ENCODE data around the gene AKAP6.

Gene AKAP6

GRCh38 chr14:32629236-32629635 lies 300.1 kb downstream of the AKAP6 start:
- Histone ChIP-seq H2AFZ (ENCODE audit: low read length) (no peak overlapping the region), H3K9me2 (ENCODE audit: low read depth, low read length) (no peaks in the 10 kb centered on the region)
- TF ChIP-seq CTCF (IDR thresholded peaks at IDR 0.05; ENCODE audit: low read length) (no peak), EZH2 (IDR thresholded peaks at IDR 0.05; ENCODE audit: borderline replicate concordance, low read length) (no peak)

GRCh38 chr14:32630701-32631100 lies 301.6 kb downstream of the AKAP6 start:
- H3K9ac ChIP-seq (ENCODE audit: low read length), result no peak overlapping the region
- no peaks in the 10 kb centered on the region for H3F3A ChIP-seq (ENCODE audit: insufficient read depth, low read length)
- no peaks in the 10 kb centered on the region for H3K79me2 ChIP-seq (ENCODE audit: insufficient read depth, low read length)
- no peak for TF ChIP-seq CTCF (IDR thresholded peaks at IDR 0.05; ENCODE audit: low read length)
- no peak for TF ChIP-seq EZH2 (IDR thresholded peaks at IDR 0.05; ENCODE audit: borderline replicate concordance, low read length)
- H3K36me3 ChIP-seq (ENCODE audit: insufficient read depth, low read length), result no peaks in the 10 kb centered on the region
- H3K4me1 ChIP-seq (ENCODE audit: insufficient read depth, low read length, severe bottlenecking), result no peaks in the 10 kb centered on the region
- no peak overlapping the region for H3K4me2 ChIP-seq (ENCODE audit: low read length)
- no peak overlapping the region for H3K27ac ChIP-seq (ENCODE audit: low read depth, low read length, poor library complexity, severe bottlenecking)
- no peak overlapping the region for H3K4me3 ChIP-seq (ENCODE audit: low read depth, low read length, poor library complexity, severe bottlenecking)
- no peaks in the 10 kb centered on the region for H3K9me3 ChIP-seq (ENCODE audit: low read length)
- no peaks in the 10 kb centered on the region for H4K20me1 ChIP-seq (ENCODE audit: insufficient read depth, low read length)
- no peaks in the 10 kb centered on the region for H3K9me2 ChIP-seq (ENCODE audit: low read depth, low read length)
- H2AFZ ChIP-seq (ENCODE audit: low read length), result no peak overlapping the region
- no peaks in the 10 kb centered on the region for H3K27me3 ChIP-seq (ENCODE audit: insufficient read depth, low read length)

More at GRCh38 chr14:32629236-32629635, 300.1 kb downstream of the AKAP6 start:
- no peaks in the 10 kb centered on the region for H3K4me1 ChIP-seq (ENCODE audit: insufficient read depth, low read length, severe bottlenecking)
- H3K9me3 ChIP-seq (ENCODE audit: low read length), result no peaks in the 10 kb centered on the region
- no peak overlapping the region for H3K4me2 ChIP-seq (ENCODE audit: low read length)
- no peak overlapping the region for H3K4me3 ChIP-seq (ENCODE audit: low read depth, low read length, poor library complexity, severe bottlenecking)
- no peak overlapping the region for H3K9ac ChIP-seq (ENCODE audit: low read length)
- H3K27ac ChIP-seq (ENCODE audit: low read depth, low read length, poor library complexity, severe bottlenecking), result no peak overlapping the region
- H4K20me1 ChIP-seq (ENCODE audit: insufficient read depth, low read length), result no peaks in the 10 kb centered on the region
- no peaks in the 10 kb centered on the region for H3K27me3 ChIP-seq (ENCODE audit: insufficient read depth, low read length)
- no peaks in the 10 kb centered on the region for H3K36me3 ChIP-seq (ENCODE audit: insufficient read depth, low read length)
- no peaks in the 10 kb centered on the region for H3K79me2 ChIP-seq (ENCODE audit: insufficient read depth, low read length)
- H3F3A ChIP-seq (ENCODE audit: insufficient read depth, low read length), result no peaks in the 10 kb centered on the region

- H3K27ac ChIP-seq (ENCODE audit: low read depth, low read length, poor library complexity, severe bottlenecking), result no peak overlapping the region
- H3K9me3 ChIP-seq (ENCODE audit: low read length), result no peaks in the 10 kb centered on the region
- no peak overlapping the region for H2AFZ ChIP-seq (ENCODE audit: low read length)
- H3K4me3 ChIP-seq (ENCODE audit: low read depth, low read length, poor library complexity, severe bottlenecking), result no peak overlapping the region
- no peaks in the 10 kb centered on the region for H4K20me1 ChIP-seq (ENCODE audit: insufficient read depth, low read length)
- no peak for TF ChIP-seq CTCF (IDR thresholded peaks at IDR 0.05; ENCODE audit: low read length)
- TF ChIP-seq EZH2 (IDR thresholded peaks at IDR 0.05; ENCODE audit: borderline replicate concordance, low read length), result no peak
- no peaks in the 10 kb centered on the region for H3K36me3 ChIP-seq (ENCODE audit: insufficient read depth, low read length)
- no peak overlapping the region for H3K9ac ChIP-seq (ENCODE audit: low read length)
- H3K4me1 ChIP-seq (ENCODE audit: insufficient read depth, low read length, severe bottlenecking), result no peaks in the 10 kb centered on the region
- H3K79me2 ChIP-seq (ENCODE audit: insufficient read depth, low read length), result no peaks in the 10 kb centered on the region
- no peaks in the 10 kb centered on the region for H3K9me2 ChIP-seq (ENCODE audit: low read depth, low read length)
- H3F3A ChIP-seq (ENCODE audit: insufficient read depth, low read length), result no peaks in the 10 kb centered on the region
- no peak overlapping the region for H3K4me2 ChIP-seq (ENCODE audit: low read length)
- no peaks in the 10 kb centered on the region for H3K27me3 ChIP-seq (ENCODE audit: insufficient read depth, low read length)
These were observed 304.2 kb downstream of the AKAP6 start for GRCh38 chr14:32633224-32633859.
